Central memory CD4-positive, alpha-beta T cell (primary cell): ENCODE measurements around the gene SRCIN1.

Source experiments
- DNase-seq: peaks from one replicate; pipeline ENCODE4 v3.0.0; 2022

SRCIN1 gene

DNA sequence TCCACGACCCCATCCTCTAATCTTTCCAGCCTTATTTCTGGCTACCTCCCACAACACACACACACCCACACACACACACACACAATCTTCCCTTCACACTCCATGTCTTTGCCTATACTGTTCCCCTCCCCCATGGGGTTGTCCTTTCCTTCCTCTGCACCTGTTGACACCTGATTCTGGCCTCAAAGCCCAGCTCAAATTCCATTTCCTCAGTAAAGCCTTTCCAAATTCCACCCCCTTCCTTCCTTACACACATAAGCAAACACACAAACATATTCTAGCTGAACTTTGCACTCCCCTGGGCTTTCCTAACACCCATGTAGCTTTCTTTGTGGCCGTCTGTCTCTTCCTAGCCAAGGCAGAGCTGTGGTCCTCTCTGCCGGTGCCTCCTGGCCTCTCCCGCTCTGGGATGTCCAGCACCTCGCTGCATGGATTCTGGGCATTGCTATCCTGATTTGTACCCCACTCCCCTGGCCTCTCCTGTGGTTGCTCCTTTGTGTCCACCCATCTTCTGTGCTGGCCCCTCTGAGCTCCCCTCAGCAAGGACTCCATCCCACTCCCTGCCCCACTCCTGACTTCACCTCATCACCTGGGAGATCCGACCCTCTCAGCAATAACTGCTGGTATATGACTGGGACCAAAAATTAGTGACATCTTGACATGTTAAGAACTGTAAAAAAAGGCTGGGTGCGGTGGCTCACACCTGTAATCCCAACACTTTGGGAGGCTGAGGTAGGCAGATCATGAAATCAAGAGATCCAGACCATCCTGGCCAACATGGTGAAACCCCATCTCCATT lies 8.4 kb upstream of the SRCIN1 start:
- no peak for DNase-seq

- no peak for DNase-seq
These were observed 7.8 kb upstream of the SRCIN1 start for GRCh38 chr17:38613525-38613980.

- DNase-seq, result no peak
These were observed 6.2 kb upstream of the SRCIN1 start for GRCh38 chr17:38611872-38612376.

DNA sequence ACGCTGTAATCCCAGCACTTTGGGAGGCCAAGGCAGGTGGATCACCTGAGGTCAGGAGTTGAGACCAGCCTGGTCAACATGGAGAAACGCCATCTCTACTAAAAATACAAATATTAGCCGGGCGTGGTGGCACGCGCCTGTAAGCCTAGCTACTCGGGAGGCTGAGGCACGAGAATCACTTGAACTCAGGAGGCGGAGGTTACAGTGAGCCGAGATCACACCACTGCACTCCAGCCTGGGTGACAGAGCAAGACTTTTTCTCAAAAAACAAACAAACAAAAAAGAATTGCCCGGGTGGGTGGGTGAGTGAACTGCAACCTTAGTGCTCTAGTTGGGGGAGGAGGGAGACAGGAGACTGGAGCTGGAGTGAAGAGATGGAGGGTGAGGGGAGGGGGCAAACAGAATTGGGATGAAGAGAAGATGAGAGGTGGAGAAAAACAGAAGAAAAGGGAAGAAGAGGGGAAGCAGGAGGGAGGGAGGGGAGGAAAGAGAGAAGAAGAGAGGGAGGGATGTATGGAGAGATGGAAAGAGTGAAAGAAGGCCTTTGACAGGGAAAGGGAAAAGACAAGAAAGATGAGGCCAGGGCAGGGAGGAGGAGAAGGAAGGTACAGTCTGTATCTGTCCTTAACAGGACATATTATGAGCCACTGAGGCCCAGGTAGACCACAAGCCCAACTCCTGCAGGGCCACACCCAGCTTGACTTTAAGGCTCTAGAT lies 5.5 kb upstream of the SRCIN1 start:
- DNase-seq, result no peak

GRCh38 chr17:38609280-38610031 lies 3.7 kb upstream of the SRCIN1 start:
- no peak for DNase-seq

DNA sequence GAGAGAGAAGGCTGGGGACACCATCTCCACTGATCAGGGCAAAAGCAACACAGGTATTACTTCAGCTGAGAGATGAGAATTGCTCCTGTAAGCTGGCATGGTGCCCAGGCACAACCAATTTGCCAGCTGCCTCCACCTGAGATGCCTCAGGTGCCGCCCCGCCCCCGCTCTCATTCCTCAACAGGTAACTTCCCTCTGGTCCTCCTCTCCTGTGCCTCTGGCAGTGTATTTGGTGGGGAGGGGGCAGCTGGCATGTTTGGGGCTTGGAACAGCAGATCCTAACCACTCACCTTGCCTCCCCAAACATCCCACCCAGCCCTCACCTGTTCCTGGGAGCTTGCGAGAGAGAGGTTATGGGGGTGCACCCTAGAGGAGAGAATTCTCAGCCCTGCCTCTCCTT lies 2.9 kb upstream of the SRCIN1 start:
- no peak for DNase-seq

- no peak for DNase-seq
These were observed 1.2 kb upstream of the SRCIN1 start for GRCh38 chr17:38606646-38607611.

DNA sequence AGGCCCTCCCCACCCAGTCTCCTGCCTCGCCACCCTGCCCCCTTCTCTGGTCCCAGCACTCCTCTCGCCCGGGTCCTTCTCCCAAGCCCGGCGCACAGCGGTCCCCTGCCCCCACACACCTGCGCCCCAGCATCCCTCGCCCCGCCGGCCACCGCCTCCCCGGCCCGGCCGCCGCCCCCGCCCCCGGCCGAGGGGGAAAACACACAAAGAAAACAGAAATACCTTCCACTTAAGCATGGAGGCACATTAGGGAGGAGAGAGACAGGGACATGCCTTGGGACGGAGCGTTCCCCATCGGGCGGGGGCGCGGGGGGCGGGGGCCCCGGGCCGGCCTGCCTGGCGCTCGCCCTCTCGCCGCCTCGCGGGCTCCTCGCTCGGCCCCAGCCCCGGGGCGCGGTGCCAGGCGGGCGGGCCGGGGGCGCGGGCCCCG lies 326 bp downstream of the SRCIN1 start:
- DNase-seq, result no peak

DNA sequence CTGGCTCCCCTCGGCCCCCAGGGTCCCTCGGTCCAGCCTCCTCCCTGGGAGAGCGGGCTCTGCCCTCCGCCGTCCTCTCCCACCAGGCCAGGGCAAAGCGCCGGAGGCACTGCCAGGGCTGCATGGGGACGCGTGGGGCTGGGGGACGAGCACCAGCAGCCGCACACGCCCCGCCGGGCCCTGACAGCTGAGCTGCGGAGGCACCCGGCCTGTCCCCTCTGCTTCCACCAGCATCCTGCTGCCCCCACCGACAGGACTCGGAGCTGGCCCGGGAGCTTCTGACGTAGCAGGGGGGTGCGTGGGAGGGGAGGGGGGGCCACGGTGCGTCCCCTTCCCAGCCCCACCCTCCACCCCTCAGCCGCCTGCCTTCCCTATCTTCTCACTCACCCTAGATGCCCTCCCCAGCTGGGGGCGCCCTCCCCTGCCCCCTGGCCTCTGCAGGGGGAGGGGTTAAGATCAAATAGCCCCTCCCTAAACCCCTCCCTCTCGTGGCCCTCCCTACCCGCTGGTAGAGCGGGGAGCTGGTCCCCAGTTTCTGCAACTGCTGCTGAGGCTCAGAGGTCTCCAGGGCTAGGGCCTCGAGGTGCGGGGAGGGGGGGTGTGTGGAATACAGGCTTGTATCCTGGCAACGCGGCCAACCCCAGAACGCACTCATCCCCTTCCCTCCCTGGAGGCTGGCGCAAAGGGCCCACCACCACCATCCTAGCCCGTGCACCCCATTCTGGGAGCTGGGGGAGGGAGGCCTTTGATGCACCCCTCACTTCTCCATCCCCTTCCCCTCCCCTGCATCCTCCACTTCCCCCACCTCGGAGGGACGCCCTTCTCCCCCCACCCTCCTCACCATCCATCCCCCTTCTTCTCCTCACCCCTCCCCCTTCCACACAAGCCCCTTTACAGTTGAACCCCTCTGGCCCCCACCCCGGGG lies 1.0 kb downstream of the SRCIN1 start:
- no peak for DNase-seq

- no peak for DNase-seq
These were observed 1.8 kb downstream of the SRCIN1 start for GRCh38 chr17:38603786-38604478.

- DNase-seq, result no peak
These were observed 2.6 kb downstream of the SRCIN1 start for GRCh38 chr17:38602956-38603785.

DNA sequence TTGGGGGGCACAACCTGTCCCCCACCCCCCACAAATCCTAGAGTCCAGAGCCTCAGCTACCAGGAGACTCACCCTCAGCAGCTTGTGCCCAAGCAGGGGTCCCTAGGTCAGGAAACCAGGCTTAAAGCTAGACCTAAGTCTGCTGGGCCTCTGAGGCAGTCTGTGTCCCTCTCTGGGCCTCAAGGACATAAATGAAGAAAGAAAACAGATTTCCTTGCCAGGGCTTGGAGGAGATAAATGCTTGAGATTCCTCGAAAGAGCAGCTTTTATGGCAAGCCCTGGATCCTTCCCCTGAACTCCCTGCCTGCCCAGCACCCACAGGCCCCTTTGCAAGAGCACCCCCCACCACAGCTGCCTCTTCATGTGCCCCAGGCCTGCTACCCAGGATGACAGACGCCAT lies 3.3 kb downstream of the SRCIN1 start:
- no peak for DNase-seq

DNA sequence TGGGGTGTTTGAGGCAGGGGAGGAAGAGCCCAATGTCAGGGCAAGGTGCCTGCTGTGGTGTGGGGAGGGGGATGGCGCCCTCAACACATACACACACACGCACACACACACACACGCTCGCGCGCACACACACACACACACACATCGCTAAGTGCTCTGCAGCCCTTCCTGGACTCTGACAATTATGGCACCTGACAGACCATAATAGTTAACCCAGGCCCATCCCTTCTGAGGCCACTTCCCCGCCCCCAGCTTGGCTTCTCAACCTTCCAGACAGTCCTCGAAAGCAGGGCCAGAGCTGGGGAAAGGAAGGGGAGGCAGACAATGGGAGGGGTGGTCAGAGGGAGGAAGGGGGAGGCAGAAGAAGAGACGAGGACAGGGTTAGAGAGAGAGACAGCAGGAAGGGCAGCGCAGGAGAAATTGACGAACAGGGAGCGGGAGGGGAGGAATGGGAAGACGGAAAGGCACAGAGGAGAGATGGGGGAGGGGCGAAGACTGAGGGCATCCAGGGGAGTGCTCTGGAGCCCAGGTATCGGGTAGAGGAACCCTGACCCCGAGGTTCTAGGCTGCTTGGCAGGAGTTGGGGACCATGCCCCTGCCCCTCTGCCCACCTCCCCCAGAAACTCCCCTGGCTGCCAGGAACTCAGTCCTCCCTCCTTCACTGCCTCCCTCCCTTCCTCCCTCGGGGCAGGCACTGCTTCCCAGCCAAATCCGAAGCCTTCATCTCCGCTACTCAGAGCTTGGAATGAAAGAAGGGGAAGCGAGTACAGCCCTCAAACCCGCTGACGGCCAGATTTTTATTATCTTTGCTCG lies 4.0 kb downstream of the SRCIN1 start:
- DNase-seq, result no peak

- no peak for DNase-seq
These were observed 4.8 kb downstream of the SRCIN1 start for GRCh38 chr17:38600906-38601305.

- DNase-seq, result no peak
These were observed 5.3 kb downstream of the SRCIN1 start for GRCh38 chr17:38600416-38600815.

DNA sequence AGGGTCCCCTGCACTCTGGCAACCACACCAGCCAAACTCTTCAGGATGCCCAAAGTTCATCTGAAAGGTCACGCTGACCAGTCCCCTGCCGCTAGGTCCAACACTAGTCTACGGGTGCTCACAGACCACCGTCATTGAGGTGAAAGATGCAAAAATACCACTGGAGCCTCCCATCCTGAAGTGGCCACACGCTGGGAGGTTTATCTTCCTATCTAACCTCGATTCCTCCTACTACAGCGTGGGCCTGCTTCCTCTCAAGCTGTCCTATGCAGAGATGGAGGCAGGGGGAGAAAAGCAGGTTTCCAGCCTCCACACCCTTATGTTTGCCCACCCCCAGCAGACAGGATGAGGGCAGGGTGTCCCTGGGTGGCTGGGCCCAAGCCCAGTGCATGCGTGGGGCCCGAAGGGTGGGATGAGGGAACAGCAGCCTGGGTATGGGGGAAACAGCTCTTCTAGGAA lies 6.3 kb downstream of the SRCIN1 start:
- DNase-seq, result no peak

GRCh38 chr17:38598995-38599394 lies 6.8 kb downstream of the SRCIN1 start:
- DNase-seq, result no peak

DNA sequence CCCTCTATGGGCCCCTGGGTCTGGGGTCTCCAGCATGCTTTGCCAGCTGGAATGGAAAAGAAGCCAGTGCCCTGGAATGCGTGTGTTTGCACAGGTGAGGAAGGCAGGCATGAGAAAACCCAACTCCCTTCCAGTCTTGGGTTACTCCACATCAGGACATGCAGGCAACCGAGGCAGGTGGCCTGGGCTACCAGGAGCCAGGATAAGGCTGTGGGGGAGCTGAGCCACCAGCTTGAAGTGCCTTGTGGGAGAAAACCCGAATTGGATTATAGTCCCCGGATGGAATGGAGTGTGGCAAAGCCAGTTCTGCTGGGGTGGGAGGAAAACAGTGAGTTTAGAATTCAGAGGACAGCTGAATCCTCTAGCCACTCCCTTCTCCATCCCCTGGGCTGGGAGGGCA lies 7.2 kb downstream of the SRCIN1 start:
- no peak for DNase-seq
